Measurements from ENCODE around the gene MICAL2.
"Not testable (repeated sequence)": the region's sequence is repeated elsewhere in the genome, so short reads cannot be mapped to it uniquely, and the experiment has no call there.

MICAL2 gene

GRCh38 chr11:12133547-12134235, 23.3 kb downstream of the MICAL2 start:
- in situ Hi-C loops (cut with MboI; ENCODE audit: low sequenced_read_pairs) = no loop called here

GRCh38 chr11:12134236-12134585, 23.8 kb downstream of the MICAL2 start:
- in situ Hi-C loops (cut with MboI; ENCODE audit: low sequenced_read_pairs) = no loop called here

- in situ Hi-C loops (cut with MboI; ENCODE audit: low sequenced_read_pairs) = no loop called here
Observed at GRCh38 chr11:12135185-12135584, 24.8 kb downstream of the MICAL2 start.

GRCh38 chr11:12137005-12137690, 26.8 kb downstream of the MICAL2 start:
- in situ Hi-C loops (cut with MboI; ENCODE audit: low sequenced_read_pairs) = no loop called here

- in situ Hi-C loops (cut with MboI; ENCODE audit: low sequenced_read_pairs) = no loop called here
Observed at GRCh38 chr11:12137938-12138731, 27.7 kb downstream of the MICAL2 start.

GRCh38 chr11:12139144-12139881, 28.9 kb downstream of the MICAL2 start:
- in situ Hi-C loops (cut with MboI; ENCODE audit: low sequenced_read_pairs) = no loop called here

GRCh38 chr11:12140186-12140793, 29.9 kb downstream of the MICAL2 start:
- in situ Hi-C loops (cut with MboI; ENCODE audit: low sequenced_read_pairs) = no loop called here

GRCh38 chr11:12141283-12141682, 30.9 kb downstream of the MICAL2 start:
- in situ Hi-C loops (cut with MboI; ENCODE audit: low sequenced_read_pairs) = no loop called here

GRCh38 chr11:12142176-12142575, 31.8 kb downstream of the MICAL2 start:
- in situ Hi-C loops (cut with MboI; ENCODE audit: low sequenced_read_pairs) = no loop called here

GRCh38 chr11:12142909-12143308, 32.5 kb downstream of the MICAL2 start:
- in situ Hi-C loops (cut with MboI; ENCODE audit: low sequenced_read_pairs) = no loop called here

- in situ Hi-C loops (cut with MboI; ENCODE audit: low sequenced_read_pairs) = no loop called here
Observed at GRCh38 chr11:12143461-12144258, 33.3 kb downstream of the MICAL2 start.

- in situ Hi-C loops (cut with MboI; ENCODE audit: low sequenced_read_pairs) = no loop called here
Observed at GRCh38 chr11:12144330-12145174, 34.2 kb downstream of the MICAL2 start.

- in situ Hi-C loops (cut with MboI; ENCODE audit: low sequenced_read_pairs) = not testable (repeated sequence)
Observed at GRCh38 chr11:12146678-12147077, 36.3 kb downstream of the MICAL2 start.

- in situ Hi-C loops (cut with MboI; ENCODE audit: low sequenced_read_pairs) = no loop called here
Observed at GRCh38 chr11:12147827-12148226, 37.4 kb downstream of the MICAL2 start.

GRCh38 chr11:12148466-12148865, 38.1 kb downstream of the MICAL2 start:
- in situ Hi-C loops (cut with MboI; ENCODE audit: low sequenced_read_pairs) = no loop called here

- in situ Hi-C loops (cut with MboI; ENCODE audit: low sequenced_read_pairs) = no loop called here
Observed at GRCh38 chr11:12148882-12149281, 38.5 kb downstream of the MICAL2 start.

GRCh38 chr11:12149672-12150225, 39.4 kb downstream of the MICAL2 start:
- in situ Hi-C loops (cut with MboI; ENCODE audit: low sequenced_read_pairs) = no loop called here

- in situ Hi-C loops (cut with MboI; ENCODE audit: low sequenced_read_pairs) = no loop called here
Observed at GRCh38 chr11:12150831-12151382, 40.5 kb downstream of the MICAL2 start.

Data from HL-60/S4 treated with phorbol 12-myristate 13-acetate at 8.2 ng/mL for 4 days and 3 days (cell line).